LNCAP (cell line): ENCODE data around the gene TRIM22.

Experiments used
- TF ChIP-seq, protein P1 (sequence below): fragments of 450-650 bp; IDR thresholded peaks from 2 replicates; pipeline ENCODE4 v1.5.1; 2017; ENCODE audit warnings: mild to moderate bottlenecking

TRIM22 gene

GRCh38 chr11:5689551-5689983 is at the start of gene TRIM22:
Gene TRIM22, plus strand, starts transcription at chr11:5689790. Its CDS starts 6,443 bp downstream, at chr11:5696233.
- TF ChIP-seq, protein P1, sequence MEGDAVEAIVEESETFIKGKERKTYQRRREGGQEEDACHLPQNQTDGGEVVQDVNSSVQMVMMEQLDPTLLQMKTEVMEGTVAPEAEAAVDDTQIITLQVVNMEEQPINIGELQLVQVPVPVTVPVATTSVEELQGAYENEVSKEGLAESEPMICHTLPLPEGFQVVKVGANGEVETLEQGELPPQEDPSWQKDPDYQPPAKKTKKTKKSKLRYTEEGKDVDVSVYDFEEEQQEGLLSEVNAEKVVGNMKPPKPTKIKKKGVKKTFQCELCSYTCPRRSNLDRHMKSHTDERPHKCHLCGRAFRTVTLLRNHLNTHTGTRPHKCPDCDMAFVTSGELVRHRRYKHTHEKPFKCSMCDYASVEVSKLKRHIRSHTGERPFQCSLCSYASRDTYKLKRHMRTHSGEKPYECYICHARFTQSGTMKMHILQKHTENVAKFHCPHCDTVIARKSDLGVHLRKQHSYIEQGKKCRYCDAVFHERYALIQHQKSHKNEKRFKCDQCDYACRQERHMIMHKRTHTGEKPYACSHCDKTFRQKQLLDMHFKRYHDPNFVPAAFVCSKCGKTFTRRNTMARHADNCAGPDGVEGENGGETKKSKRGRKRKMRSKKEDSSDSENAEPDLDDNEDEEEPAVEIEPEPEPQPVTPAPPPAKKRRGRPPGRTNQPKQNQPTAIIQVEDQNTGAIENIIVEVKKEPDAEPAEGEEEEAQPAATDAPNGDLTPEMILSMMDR, result no peak

DNA sequence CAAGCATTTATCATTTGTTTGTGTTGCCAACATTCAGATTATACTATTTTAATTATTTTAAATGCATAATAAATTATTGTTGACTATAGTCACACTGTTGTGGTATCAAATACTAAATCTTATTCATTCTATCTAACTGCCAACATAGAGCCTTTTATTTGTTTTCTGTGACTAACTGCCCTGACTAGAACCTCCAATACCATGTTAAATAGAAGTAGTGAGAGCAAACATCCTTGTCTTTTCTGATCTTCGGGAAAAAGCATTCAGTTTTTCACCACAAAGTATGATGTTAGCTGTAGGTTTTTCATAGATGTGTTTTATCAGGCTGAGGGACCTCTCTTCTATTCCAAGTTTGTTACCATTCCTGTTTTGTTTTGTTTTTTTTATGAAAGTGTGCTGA is 49.6 kb upstream of the TRIM22 start:
- TF ChIP-seq, protein P1, result no peak

DNA sequence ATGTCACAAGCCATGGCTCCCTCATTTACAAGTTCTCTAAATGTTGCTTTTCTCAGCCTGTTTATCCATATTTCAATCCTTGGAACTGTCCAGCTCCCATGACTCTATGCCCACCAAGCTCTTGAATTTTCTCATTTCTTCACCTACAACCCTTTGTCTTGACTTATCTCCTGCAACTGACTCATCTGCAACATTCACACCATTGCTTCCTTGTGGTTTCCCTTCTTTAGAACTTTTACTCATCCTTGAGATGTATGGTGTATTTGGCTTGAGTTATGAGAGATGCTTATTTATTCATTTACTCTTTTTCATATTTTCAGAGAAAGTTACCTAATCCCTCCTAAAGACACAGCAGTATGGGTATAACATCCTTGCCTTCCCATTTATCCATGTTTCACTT is 46.0 kb upstream of the TRIM22 start:
- TF ChIP-seq, protein P1, result no peak

DNA sequence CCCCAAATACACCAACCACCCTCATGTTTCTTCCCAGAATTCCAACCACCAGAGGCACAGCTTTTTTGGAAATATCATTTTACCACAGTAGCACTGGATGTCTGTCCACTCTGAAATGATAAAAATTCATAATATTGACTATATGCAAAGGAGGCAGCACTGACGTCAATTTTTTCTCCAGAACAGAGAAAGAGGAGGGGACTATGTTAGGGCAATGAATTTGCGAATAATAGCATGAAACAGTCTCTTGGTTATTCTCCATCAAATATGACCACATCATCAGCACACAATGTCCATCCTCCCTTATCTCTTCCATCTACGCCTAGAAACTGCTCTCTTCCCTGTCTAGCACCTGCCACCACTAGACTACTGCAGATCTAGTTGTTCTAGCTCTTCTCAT is 43.5 kb upstream of the TRIM22 start:
- TF ChIP-seq, protein P1, result no peak

DNA sequence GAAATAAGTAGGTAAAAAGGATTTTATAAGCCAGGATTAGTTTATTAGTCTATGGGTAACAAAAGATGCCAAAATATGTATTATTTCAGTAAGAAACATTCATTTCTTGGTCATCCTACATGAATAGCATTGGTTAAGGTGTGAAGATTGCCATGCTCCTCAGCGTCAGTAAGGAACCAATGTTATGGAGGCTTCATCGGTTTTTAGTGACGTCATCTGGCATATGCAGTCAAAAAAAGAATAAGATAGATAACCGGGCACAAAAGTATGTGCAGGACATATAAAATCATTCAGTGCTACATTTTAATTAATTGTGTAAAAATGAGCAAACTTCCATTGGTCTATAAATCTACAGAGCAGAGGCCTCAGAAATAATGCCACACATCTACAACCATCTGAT is 34.1 kb upstream of the TRIM22 start:
- TF ChIP-seq, protein P1, result no peak

DNA sequence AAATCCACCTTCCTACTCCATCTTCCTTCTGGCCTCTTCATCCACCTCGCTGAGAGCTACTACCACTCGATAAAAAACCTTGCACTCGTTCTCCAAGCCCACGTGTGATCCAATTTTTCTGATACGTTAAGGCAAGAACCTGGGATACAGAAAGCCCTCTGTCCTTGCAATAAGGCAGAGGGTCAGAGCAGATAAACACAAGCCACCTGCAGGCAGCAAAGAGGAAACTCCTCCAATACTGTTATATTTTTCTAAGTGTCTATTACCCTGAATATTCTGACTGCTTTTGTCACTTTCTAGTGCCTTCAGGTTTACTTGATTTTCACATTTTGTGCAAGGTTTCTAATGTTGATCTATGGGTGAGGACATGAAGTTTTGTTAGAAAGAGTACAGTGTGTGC is 31.3 kb upstream of the TRIM22 start:
- TF ChIP-seq, protein P1, result no peak

- TF ChIP-seq, protein P1, result no peak
Observed at GRCh38 chr11:5663511-5663910, 26.1 kb upstream of the TRIM22 start.

DNA sequence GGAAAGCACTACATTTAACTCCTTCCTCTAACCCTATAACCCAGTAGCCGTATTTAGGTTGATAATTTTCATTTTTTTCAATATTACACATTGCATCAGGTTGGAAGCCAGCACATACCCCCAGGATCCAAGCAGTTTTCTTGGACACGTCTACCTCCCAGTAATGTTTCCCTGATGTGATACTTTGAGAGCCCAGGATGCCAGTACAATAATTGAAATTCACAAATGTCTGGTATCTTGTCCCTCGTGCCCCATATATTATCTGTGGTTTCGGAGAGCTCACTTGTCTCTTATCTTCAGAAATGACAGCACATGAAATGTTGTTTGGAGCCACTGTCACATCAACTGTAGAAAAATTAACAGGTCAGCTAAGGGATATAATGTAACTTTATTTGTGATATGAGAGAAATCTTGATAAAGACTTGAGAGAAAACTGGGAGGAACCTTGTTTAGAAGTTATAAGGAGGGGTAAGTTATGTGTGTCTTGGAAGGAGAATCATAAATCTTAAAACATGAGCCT is 24.5 kb upstream of the TRIM22 start:
- TF ChIP-seq, protein P1, result no peak
